Aortic smooth muscle cell (primary cell): ENCODE results near the gene DISC1. TPM values are rescaled to one million over a fixed set of nuclear protein-coding genes. Genes with fewer than 3 reads are reported as not detected.

Experiments
- total RNA-seq: library from RNA; depleted of rRNA; stranded (reverse); fragments of >200 nt; gene quantifications from 2 replicates; pipeline ENCODE4 v1.2.3, GENCODE V29; 2014

The DISC1 gene
- 2.2 and 3.3 TPM in 2 replicates for total RNA-seq

DNA sequence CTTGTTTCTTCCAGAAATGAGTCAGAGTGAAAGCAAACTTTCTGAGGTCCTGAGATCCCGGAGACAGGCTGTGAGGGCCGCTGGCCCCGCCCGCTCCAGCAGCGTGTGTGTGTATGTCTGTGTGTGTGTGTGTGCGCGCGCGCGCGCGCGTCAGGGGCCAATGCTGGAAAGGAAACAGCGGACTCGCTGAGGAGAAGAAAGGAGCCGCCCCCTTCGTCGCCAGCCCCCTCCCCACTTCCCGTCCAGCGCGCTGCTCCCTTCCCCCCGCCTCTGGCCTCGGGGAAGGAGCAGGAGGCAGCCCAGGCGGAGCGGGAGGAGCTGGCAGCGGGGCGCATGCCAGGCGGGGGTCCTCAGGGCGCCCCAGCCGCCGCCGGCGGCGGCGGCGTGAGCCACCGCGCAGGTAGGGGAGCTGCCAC is at the start of gene DISC1:
Gene DISC1 (plus strand): TSS at position 256 of the 416 bp plus-strand sequence. CDS start 78 bp downstream, at position 334.

Other genes with a start within 250 kb of the DISC1 start
- gene EGLN1, start 204.5 kb upstream of the DISC1 start, total RNA-seq: 51.0 and 56.2 TPM in 2 replicates
- gene TSNAX, start 98.1 kb upstream of the DISC1 start, total RNA-seq: 43.2 and 49.1 TPM in 2 replicates